Ishikawa (cell line): ENCODE data around the gene SBNO2.
A peak's percentile ranks its signal among the peaks of the same experiment; 100 is the strongest.

ENCODE experiments used
- CEBPB ChIP-seq: IDR thresholded peaks from 2 replicates; pipeline ENCODE4 v1.6.1; 2012
- CREB1 ChIP-seq: IDR thresholded peaks from 2 replicates; pipeline ENCODE4 v1.6.1; 2012; ENCODE audit warnings: low read depth
- EGR1 ChIP-seq: IDR thresholded peaks from 2 replicates; pipeline ENCODE4 v1.6.1; 2012
- EP300 ChIP-seq: IDR thresholded peaks from 2 replicates; pipeline ENCODE4 v1.6.1; 2012; ENCODE audit warnings: borderline replicate concordance
- FOXM1 ChIP-seq: IDR thresholded peaks from 2 replicates; pipeline ENCODE4 v1.6.1; 2012; ENCODE audit warnings: low read depth, borderline replicate concordance
- NFIC ChIP-seq: IDR thresholded peaks from 2 replicates; pipeline ENCODE4 v1.6.1; 2012
- RAD21 ChIP-seq: IDR thresholded peaks from 2 replicates; pipeline ENCODE4 v1.6.1; 2012; ENCODE audit warnings: low read depth
- TAF1 ChIP-seq: IDR thresholded peaks from 2 replicates; pipeline ENCODE4 v1.6.1; 2012; ENCODE audit warnings: low read depth, mild to moderate bottlenecking
- TCF12 ChIP-seq: IDR thresholded peaks from 2 replicates; pipeline ENCODE4 v1.6.1; 2012; ENCODE audit warnings: low read depth
- TEAD4 ChIP-seq: IDR thresholded peaks from 2 replicates; pipeline ENCODE4 v1.6.1; 2012
- YY1 ChIP-seq: IDR thresholded peaks from 2 replicates; pipeline ENCODE4 v1.6.1; 2012; ENCODE audit warnings: low read depth
- ZBTB7A ChIP-seq: IDR thresholded peaks from 2 replicates; pipeline ENCODE4 v1.6.1; 2012; ENCODE audit warnings: low read depth
- TF ChIP-seq, protein P1 (sequence below): IDR thresholded peaks from 2 replicates; pipeline ENCODE4 v1.6.1; 2012
- TF ChIP-seq, protein P2 (sequence below): IDR thresholded peaks from 2 replicates; pipeline ENCODE4 v1.6.1; 2012; ENCODE audit warnings: low read depth, mild to moderate bottlenecking
- TF ChIP-seq, protein P3 (sequence below): IDR thresholded peaks from 2 replicates; pipeline ENCODE4 v1.6.1; 2012

The SBNO2 gene

DNA sequence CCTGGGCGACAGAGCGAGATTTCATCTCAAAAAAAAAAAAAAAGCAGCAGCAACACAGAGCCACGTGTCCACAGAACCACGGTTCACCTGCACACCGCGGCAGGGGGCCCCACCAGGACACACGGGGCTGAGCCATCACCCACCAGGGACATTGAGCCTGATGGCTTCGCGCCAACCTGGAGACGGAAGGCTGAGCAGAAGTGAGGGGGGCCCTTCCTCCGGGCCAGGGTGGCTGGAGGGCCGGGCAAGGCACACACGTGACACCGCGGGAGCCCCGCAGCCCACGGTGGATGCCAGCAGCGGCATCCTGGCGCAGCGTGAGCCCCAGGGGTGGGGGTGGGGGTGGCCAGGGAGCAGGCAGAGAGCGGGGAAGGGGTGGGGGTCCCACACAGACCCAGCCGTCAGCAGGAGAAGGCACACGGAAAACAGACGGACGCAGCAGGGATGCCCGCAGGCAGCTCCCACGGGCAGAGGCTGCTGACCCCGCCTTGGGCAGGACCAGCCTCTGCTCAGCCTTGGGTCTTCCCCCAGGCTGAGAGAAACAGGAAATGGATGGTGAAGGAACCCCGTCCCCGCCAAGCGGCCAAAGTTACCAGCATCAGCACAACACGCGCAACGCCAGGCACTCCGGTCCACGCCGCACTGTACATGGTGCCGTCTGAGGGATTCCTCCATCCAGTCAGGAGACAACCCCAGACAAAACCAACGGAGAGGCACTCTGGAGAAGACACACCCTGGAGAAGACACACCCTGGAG is 33.6 kb downstream of the SBNO2 start:
- TF ChIP-seq YY1: no peak
- TF ChIP-seq, protein P1, sequence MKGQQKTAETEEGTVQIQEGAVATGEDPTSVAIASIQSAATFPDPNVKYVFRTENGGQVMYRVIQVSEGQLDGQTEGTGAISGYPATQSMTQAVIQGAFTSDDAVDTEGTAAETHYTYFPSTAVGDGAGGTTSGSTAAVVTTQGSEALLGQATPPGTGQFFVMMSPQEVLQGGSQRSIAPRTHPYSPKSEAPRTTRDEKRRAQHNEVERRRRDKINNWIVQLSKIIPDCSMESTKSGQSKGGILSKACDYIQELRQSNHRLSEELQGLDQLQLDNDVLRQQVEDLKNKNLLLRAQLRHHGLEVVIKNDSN: no peak
- TF ChIP-seq, protein P2, sequence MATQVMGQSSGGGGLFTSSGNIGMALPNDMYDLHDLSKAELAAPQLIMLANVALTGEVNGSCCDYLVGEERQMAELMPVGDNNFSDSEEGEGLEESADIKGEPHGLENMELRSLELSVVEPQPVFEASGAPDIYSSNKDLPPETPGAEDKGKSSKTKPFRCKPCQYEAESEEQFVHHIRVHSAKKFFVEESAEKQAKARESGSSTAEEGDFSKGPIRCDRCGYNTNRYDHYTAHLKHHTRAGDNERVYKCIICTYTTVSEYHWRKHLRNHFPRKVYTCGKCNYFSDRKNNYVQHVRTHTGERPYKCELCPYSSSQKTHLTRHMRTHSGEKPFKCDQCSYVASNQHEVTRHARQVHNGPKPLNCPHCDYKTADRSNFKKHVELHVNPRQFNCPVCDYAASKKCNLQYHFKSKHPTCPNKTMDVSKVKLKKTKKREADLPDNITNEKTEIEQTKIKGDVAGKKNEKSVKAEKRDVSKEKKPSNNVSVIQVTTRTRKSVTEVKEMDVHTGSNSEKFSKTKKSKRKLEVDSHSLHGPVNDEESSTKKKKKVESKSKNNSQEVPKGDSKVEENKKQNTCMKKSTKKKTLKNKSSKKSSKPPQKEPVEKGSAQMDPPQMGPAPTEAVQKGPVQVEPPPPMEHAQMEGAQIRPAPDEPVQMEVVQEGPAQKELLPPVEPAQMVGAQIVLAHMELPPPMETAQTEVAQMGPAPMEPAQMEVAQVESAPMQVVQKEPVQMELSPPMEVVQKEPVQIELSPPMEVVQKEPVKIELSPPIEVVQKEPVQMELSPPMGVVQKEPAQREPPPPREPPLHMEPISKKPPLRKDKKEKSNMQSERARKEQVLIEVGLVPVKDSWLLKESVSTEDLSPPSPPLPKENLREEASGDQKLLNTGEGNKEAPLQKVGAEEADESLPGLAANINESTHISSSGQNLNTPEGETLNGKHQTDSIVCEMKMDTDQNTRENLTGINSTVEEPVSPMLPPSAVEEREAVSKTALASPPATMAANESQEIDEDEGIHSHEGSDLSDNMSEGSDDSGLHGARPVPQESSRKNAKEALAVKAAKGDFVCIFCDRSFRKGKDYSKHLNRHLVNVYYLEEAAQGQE: no peak
- no peak for TF ChIP-seq TAF1
- TF ChIP-seq CEBPB: no peak
- no peak for TF ChIP-seq NFIC
- no peak for TF ChIP-seq EP300
- TF ChIP-seq ZBTB7A: no peak
- TF ChIP-seq TCF12: no peak
- no peak for TF ChIP-seq RAD21
- TF ChIP-seq TEAD4: no peak
- TF ChIP-seq FOXM1: no peak
- TF ChIP-seq CREB1: no peak
- TF ChIP-seq, protein P3, sequence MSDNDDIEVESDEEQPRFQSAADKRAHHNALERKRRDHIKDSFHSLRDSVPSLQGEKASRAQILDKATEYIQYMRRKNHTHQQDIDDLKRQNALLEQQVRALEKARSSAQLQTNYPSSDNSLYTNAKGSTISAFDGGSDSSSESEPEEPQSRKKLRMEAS: no peak
- no peak for TF ChIP-seq EGR1

DNA sequence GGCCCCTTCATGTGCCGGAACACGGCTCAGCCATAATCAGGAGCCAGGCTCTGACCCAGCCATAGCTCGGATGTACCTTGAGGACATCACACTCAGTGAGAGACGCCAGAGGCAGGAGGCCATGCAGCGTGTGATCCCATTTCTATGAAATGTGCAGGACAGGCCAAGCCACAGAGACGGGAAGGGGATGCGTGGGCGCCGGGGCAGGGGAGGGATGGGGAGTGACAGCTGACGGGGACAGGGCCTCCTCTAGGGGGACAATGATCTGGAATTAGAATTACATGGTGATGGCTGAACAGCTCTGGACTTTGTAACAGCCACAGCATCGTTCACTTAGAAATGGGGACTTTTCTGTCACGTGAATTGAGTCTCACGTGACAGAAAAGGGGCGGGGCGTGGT is 34.9 kb downstream of the SBNO2 start:
- TF ChIP-seq, protein P3: no peak
- TF ChIP-seq CEBPB: no peak

DNA sequence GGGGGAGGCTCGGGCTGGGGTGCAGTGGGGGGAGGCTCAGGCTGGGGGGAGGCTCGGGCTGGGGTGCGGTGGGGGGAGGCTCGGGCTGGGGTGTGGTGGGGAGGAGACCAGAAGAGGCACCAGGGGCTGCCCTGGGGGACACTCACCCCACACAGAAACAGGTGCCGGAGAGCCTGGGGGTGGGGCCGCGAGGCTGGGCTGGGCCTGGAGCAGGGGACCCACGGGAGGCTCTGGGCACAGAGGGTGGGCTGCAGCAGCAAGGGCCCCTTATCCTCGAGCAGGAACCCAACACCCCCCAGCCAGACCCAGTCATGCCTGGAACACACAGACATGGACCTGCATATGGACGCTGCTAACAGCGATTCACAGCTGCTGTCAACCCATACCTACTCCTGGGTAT is 35.9 kb downstream of the SBNO2 start:
- TF ChIP-seq FOXM1: no peak
- no peak for TF ChIP-seq TEAD4
- TF ChIP-seq TCF12: no peak
- TF ChIP-seq, protein P3: no peak
- TF ChIP-seq NFIC: no peak
- TF ChIP-seq CEBPB: no peak

DNA sequence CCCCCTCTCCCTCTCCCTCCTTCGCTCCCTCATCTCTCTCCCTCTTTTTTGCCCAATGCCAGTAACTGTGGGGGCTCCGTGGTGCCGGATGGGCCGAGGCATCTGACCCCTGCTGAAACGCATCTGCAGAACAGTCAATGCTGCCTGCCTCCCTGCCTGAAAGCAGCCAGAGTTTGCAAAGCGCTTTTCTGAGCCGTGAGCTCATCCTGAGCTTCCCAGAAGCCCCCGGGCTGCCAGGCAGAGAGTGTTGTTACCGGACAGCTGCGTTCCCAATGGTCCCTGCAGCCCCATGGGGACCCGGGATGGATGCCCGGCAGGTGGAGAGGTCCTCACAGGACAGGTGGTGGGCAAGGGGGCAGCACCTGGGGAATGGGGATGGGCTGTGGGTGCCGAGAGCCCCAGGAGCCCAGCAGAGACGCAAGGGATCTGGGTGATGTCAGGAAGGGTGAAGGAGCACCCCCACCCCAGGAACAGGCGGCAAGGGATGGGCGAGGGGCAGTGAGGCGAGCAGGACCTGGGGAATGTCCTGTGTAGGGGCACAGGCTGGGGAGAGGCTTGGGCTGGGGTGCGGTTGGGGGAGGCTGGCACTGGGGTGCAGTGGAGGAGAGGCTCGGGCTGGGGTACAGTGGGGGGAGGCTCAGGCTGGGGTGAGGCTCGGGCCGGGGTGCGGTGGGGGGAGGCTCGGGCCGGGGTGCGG is 37.3 kb downstream of the SBNO2 start:
- TF ChIP-seq ZBTB7A: no peak
- TF ChIP-seq, protein P1: no peak
- TF ChIP-seq, protein P3: no peak
- TF ChIP-seq TEAD4: no peak
- no peak for TF ChIP-seq EGR1
- TF ChIP-seq NFIC: no peak
- TF ChIP-seq, protein P2: no peak
- TF ChIP-seq RAD21: no peak
- TF ChIP-seq CREB1: no peak
- TF ChIP-seq TAF1: no peak
- no peak for TF ChIP-seq CEBPB
- no peak for TF ChIP-seq FOXM1

DNA sequence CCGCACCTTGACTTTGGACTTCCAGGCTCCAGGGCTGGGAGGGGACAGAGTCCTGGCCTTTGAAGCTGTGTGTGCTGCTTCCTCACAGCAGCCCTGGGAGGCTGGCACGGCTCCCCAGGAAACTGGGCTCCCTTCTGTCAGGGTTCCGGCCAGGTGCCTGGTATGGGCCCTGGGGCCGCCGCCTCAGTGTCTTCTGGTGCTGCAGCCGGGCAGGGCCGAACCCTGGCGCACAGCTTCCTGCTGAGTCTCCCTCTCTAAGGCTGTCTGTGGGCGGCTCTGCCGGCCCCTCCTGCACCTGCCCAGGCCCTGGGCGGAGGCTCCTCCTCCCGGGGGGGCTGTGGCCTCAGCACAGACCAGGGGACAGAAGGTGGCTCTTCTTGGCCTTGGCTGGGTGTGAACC is 37.9 kb downstream of the SBNO2 start:
- TF ChIP-seq EGR1: 0 out of 2 replicates have a peak, but pooled peaks have one; percentile 15
- TF ChIP-seq, protein P1: no peak

DNA sequence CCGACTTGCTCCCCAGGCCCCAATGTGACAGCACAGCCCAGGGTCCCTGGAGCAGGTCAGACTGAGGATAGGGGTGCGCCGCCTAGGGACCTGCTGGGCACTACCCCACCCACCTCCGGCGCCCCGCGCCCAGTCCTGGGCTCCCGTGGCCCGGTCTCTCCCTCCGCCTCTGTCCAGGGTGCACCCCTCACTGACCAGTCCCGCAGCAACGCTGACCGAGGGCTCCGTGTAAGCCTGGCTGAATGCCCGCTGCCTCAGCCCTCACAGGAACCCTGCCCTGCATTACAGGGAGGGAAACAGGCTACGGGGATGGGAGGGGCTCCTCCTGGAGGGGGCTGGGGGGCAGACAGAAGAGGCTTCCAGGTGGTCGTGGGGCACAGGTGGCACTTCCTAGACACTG is 38.6 kb downstream of the SBNO2 start:
- TF ChIP-seq, protein P3: no peak
- no peak for TF ChIP-seq CREB1
